Astrocyte (in vitro differentiated cells and primary cell): ENCODE results near the gene TNFRSF4.

Experiments
- CTCF ChIP-seq: IDR thresholded peaks from 2 replicates; pipeline ENCODE4 v1.5.1; 2011; ENCODE audit warnings: low read depth, mild to moderate bottlenecking, inconsistent platforms, low read length, moderate library complexity; ENCODE audit not compliant: insufficient read depth
- EZH2 ChIP-seq: IDR thresholded peaks from 2 replicates; pipeline ENCODE4 v1.6.1; 2012; ENCODE audit warnings: mild to moderate bottlenecking, low read length, inconsistent platforms; ENCODE audit not compliant: insufficient read depth

- TF ChIP-seq CTCF = no peak
- TF ChIP-seq EZH2 = no peak
Measured at GRCh38 chr1:1262071-1262470, 48.1 kb upstream of the TNFRSF4 start.
